GM21528 (cell line): ENCODE results near the gene DVL3.
"Not testable (repeated sequence)": the region's sequence is repeated elsewhere in the genome, so short reads cannot be mapped to it uniquely, and the experiment has no call there.

ENCODE experiments used
- ATAC-seq: cut with Tn5 transposase; IDR thresholded peaks from one replicate; pipeline ENCODE4 v1.9.1; 2021; ENCODE audit warnings: mild to moderate bottlenecking, moderate library complexity; ENCODE audit not compliant: unreplicated experiment, low FRiP score

The DVL3 gene

DNA sequence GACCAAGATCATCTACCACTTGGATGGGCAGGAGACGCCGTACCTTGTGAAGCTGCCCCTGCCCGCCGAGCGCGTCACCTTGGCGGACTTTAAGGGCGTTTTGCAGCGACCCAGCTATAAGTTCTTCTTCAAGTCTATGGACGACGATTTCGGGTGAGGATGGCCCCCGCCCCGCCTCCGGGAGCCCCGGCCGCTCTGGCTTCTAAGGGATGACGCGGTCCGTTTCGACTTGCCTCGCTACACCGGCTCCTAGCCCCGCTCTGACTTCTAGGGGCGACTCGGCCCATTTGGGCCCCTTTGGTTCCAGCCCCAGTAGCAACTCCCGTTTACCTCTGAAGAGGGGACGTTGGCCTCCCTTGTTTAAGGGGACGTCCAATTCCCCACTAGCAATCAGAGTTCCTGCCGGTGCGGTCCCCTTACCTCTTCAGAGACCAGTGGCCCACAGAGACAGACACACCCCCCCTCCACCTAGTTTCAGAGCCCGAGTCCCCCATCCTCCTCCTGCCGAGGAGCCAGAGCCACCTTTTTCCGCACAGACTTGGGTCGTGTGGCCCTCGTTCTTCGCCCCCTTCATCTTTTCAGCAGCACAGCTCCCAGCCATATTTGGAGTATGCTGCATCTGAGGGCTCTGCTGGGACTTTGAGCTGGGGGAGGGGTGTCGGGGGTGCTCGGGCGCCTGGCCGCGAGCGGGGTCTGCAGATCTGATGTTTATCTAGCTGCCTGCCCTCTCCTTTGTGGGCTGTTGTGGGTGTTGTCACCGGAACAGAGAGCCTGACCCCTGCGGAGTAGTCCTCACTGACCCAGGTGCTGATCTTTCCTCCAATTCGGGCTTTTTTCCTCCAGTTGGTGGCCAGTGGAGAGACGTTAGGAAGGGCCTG is 706 bp downstream of the DVL3 start:
- peak; percentile 34 for ATAC-seq

DNA sequence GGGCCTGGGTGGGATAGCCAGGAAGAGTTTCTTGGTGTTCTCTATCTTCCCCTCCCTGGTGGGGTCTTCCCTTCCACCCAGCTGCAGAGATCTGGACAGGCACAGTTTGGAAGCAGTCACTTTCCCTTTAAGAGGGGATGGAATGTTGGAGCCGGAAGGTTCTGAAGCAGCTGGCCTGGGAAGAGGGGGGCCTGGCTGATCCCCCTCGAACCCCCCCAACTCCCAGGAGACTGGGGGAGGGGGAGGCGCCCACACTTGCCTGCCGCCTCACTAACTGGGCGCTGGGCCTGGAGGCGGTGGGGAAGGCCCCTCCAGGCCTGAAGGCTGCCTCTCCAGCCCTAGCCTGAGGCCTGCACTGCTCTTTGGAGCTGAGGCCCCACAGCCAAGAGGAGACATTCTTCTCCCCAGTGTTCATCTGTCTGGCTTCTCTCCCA is 1.4 kb downstream of the DVL3 start:
- no peak for ATAC-seq

DNA sequence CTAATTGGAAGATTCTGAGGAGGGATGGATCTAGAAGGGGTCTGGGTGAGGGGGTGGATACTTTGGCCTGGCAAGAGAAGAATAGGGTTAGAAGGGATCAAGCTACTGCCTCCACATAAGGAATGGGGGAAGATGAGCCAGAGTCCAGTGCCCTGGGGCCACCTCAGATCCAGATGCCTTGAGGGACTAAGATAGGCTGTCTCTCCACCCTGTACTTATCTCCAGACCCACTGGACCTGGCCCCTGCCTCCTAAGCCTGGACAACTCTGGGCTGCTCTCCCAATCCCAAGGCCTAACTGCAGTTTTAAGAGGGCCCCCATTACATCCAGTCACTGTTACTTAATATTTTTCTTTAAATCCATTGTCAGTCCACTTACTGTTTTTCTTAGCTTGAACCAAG is 2.0 kb downstream of the DVL3 start:
- no peak for ATAC-seq

DNA sequence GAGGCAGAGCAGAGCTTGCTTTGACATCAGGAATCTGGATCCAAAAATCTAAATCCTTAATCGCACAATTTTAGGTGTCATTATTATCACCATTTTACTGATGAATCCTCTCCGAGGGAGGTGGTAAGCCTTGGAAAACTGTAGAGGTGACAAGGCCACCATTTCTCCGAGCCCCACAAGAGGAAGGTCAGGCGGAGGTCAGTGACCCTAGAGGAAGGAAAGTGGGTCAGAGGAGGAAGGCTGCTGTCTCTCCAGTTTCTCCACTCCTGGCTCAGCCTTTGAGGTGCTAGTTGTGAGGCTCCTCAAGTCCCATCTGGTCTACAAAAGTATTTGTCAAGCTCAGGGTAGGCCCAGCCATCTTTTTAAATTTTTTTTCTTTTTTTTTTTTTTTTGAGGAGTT is 3.2 kb downstream of the DVL3 start:
- no peak for ATAC-seq

DNA sequence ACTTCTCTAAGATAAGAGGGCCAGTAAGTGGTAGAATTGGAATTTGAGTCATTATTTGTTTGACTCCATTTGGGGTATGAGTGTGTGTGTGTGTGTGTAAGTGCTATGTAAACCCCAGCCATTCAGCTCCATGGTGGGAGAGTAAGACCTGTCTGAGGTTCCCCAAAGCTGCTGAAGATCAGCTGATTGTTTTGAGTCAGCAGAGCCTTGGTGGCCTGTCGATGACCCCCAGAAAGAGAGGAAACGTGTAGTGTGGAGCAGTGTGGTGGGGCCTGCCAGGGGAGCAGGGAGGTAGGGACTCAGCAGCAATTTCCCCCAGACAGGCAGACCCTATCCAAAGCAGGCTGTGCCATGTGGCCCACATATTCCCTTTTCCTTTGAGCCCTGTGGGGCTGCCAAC is 5.3 kb downstream of the DVL3 start:
- no peak for ATAC-seq

DNA sequence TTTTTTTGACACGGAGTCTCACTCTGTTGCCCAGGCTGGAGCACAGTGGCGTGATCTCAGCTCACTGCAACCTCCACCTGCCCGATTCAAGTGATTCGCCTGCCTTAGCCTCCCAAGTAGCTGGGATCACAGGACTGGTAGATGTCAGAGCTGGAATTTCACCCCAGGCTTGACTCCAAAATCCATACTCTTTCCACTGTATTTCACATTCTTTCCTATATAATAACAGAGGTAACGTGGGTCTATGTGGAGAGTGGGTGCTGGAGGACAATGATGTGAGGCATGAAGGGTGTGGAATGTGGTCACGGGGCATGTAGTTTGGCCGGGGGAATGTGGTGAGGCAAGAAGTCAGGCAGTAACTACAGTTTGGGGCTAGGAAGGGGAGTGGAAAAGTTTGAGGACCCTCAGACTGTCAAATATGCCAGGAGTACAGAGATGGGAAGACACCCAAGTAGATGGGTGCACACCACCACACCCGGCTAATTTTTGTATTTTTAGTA is 7.4 kb downstream of the DVL3 start:
- ATAC-seq: not testable (repeated sequence)

DNA sequence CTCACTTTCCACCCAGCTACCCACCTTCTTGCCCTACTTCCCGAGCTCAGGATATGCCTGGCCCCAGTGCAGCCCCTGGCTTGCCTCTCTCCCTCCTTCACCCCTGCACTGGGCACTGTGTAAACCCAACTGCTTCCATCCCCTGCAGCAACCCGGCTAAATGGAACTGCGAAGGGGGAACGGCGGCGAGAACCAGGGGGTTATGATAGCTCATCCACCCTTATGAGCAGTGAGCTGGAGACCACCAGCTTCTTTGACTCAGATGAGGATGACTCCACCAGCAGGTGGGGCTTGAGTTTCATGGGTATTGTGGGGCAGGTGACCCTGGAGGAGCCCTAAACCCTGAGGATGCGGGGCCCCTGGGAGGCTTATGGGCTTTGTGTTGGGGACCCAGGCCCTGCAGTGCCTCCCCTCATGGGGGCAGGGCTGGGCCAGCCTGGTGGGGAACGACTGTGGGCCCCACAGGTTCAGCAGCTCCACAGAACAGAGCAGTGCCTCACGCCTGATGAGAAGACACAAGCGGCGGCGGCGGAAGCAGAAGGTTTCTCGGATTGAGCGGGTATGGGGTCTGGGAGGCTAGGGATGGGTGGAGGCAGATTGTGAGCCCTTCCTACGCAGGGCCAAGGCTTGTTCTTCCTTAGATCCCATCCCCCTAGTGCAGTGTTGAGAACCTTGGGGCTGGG is 9.6 kb downstream of the DVL3 start:
- no peak for ATAC-seq

DNA sequence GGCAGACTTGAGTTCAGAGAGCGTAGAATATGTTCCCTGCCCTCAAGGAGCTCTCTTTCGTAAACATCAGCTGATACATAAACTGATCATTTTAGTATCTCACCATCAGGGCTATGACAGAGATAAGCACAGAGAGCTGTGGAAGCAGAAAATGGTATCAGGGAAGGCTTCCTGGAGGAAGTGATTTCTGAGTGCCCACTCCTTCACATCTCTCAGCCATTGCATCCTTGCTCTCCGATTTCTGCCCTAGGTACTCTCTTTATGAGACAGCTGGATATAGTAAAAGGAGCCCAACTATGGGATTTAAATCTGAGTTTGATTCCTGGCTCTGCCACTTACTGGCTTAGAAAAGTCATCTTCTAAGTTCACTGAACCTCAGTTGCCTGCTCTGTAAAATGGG is 10.4 kb downstream of the DVL3 start:
- ATAC-seq: no peak

DNA sequence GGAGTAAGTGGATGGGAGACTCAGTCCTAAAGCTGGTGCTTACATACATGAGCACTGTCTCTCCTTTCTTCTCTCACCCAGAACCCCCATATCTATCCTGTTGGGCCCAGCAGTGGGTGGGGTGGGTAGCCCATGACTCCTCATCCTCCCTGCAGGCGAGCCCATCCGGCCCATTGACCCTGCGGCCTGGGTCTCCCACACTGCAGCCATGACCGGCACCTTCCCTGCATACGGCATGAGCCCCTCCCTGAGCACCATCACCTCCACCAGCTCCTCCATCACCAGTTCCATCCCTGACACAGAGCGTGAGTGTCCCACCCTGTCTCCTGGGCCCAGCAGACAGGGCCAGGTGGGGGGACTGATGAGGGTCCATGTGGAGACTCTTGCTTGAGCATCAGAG is 11.5 kb downstream of the DVL3 start:
- ATAC-seq: no peak

DNA sequence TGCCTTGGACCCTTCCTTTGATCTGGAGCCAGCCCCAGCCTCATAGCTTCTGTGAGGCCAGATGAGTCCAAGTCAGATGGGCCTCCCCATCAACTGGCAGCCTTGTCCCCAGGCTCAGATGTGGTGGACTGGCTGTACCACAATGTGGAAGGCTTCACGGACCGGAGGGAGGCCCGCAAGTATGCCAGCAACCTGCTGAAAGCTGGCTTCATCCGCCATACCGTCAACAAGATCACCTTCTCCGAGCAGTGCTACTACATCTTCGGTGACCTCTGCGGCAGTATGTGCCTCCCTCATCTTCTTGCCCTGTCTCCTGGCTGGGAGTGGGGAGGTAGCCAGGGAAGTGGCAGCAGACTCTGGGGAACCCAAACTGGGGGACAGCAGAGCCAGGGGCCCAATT is 12.6 kb downstream of the DVL3 start:
- no peak for ATAC-seq

DNA sequence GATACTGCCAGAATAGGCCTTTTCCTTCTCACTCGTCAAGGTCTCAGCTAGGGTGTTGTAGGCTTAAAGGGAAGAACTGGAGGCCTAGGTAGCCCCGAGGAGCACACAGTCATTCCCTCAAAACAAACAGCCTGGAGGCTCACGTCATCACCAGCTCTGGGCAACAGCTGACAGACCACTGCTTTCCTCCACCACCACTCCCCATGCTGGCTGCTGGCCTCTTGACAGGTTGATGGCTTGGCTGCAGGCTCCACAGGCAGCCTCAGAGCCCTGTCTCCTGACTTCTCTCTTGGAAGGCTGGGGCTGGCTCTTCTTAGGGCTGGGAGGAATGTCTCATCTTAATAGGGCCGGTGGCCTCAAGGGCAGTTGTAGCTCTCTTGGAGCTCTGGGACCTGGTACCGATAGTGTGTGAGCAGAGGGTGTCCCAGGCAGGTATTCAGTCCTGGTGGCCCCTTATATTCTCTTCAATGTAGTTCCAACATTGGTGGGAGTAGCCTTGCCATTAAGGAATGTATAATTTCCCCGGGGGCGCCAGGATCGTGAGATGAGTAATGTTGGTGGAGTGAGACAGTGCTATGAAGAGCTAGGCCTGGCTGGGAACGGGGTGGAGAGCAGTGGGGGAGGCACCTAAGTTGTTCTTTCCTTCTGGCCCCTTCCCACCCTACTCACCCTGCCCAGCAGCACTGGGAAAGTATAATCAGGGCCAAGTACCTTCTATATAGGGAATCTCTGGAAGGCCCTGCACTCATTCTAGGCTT is 13.4 kb downstream of the DVL3 start:
- no peak for ATAC-seq

DNA sequence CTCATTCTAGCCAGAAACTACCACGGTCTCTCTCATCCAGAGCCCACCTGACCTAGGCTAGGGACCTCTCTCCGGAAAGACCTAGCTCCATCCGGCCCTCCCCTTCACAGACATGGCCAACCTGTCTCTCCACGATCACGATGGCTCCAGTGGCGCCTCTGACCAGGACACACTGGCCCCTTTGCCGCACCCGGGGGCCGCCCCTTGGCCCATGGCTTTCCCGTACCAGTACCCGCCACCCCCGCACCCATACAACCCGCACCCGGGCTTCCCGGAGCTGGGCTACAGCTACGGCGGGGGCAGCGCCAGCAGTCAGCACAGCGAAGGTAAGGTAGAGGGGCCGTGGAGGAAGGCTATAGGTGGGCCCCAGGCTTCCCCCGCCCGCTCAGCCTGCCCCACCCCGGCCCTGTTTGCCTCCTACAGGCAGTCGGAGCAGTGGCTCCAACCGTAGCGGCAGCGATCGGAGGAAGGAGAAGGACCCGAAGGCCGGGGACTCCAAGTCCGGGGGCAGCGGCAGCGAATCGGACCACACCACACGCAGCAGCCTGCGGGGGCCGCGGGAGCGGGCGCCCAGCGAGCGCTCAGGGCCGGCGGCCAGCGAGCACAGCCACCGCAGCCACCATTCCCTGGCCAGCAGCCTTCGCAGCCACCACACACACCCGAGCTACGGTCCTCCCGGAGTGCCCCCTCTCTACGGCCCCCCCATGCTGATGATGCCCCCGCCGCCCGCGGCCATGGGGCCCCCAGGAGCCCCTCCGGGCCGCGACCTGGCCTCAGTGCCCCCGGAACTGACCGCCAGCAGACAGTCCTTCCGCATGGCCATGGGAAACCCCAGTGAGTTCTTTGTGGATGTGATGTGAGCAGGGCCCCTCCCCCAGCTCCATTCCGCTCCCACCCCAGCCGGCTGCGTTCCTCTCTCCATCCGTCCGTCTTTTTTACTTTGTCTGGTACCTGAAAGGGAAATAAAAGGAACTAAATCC is 15.0 kb downstream of the DVL3 start:
- ATAC-seq: no peak

DNA sequence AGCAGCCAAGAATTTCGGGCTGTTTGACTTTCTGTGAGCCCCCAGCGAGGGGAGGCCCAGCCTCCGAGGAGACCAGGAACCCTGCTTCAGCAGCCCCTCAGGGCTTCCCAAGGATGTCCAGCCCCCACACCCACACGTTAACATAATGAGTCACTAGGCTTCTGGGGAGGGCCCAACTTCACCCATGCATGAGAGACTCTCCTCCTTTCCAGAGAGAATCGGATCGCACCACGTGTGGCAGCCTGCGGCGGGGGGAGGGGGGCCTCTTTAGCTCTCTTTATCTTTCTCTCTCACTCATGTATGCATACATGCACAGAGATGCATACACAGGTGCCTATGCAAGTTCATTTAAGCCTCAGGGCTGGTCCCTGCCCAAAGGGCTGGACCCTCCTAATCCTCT is 16.4 kb downstream of the DVL3 start:
- ATAC-seq: no peak

DNA sequence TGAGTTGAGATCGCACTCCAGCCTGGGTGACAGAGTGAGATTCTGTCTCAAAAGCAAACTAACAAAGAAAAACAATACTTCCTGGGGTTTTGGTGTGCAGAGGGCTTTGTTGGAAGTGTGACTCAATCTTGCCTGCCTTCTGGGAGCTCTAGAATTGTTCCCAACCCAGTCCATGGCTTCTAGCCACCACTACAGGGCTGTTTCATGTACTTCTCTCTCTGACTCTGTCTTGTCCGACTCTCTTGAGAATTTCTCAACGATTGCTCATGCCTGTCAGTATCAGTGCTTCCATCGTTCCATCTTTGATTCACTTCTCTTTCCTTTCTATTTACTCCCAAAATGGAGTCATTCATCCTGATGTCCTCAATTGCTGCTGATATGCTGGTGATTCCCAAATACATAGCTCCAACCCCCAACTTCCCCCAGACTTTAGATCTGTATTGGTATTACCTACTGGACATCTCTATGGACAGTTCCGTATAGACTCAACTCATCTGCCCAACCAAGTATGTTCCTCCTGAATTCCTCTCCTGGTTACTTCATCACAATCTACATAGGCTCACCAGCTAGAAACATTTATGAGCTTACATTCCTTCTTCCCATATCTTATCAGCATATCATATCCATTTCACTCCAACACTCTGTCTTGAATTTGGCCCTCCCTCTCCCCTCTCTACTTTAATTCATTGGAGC is 17.6 kb downstream of the DVL3 start:
- ATAC-seq: no peak

DNA sequence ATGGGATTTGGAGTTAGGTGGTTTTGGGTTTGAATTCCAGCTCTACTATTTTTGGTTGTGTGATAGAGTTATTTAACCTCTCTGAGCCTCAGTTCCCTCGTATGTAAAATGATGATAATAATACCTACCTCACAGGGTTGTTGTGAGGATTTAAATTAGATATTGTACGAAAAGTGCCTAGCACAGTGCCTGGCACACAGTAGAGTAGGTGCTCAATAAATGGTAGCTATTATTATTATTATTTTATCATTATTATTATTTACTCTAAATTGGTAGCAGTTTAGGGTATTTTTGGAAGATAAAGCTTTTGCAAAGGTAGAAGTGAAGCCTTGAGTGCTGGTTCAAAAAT is 18.2 kb downstream of the DVL3 start:
- no peak for ATAC-seq

DNA sequence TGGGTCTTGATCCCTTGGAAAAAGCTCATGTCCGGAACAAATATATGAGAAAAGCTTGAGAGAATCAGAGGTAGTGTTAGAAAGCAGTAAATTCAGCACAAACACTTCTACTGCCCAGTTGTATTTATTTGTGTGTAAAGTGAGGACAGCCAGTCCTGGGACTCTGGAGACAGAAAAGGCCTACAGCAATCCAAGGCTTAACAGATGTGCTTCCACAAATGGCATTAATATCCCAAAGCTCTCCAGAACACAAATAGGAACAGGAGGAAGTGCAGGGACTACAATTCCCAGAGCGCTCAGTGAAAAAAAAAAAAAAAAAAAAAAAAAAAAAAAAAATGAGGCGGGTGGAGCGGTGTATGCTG is 19.1 kb downstream of the DVL3 start:
- no peak for ATAC-seq

DNA sequence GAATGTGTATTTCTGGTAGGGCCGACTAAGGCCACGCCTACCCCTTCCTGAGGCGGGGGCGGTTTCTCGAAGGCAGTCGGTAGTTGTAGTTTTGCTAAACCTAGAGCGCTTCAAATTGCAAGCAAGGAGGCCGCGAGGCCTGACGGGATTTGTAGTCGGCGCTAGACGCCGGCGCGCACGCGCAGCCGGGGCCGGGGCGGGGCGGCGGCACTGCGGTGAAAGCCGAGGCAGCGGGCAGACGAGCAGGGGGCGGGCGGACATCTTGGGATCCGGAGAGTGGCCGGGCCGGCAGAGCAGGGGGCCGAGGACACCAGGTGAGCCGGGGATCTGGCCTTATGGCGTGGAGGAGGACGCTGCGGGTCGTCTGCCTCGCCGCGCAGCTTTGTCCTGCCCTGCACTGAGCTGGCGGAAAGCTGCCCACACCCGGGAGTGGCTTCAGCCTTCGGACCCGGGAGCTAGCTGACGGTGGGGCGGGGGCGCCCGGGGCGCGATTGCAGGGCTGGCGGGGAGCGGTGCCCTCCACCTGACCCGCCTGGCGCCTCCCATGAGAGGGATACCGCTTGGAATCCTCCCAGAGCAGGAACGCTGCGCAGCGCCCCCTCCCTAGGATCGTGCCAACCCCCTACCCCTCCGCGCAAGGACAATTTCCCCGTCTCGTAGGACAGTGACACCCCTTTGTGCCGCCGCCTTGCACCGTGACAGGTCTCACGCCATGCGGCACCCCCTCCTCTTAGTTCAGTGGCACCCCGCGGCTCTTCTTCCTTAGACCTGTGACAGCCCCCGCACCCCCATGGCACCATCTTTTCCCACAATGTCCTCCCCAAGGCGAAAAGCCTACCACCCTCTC is 19.7 kb downstream of the DVL3 start, which contains the start of gene AP2M1:
Gene AP2M1, plus strand, starts transcription at position 210 of the 847 bp plus-strand sequence. CDS start 2,139 bp downstream, outside the sequence.
- ATAC-seq: peak; percentile 91

DNA sequence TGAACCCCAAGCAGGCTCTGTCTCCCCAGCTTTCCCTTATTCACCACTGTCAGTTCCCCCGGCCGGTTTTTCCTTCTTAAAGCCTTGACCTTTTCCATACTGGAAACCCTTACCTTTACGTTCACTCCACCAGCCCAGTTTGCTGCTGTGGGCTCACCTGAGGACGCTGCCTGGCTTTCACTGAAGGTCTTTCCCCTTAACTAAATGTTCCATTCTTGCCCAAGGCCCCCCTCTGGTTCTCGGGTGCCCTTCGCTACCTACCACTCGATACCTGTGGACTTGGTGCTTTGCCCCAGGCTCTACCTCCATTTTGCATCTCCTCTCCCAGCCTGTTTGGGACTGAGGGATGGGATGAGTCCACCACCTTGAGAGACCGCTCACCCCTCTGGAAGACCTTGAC is 20.3 kb downstream of the DVL3 start:
- ATAC-seq: no peak
